ENCODE measurements around the gene UGGT2.
"Not testable (repeated sequence)": the region's sequence is repeated elsewhere in the genome, so short reads cannot be mapped to it uniquely, and the experiment has no call there.

- not testable (repeated sequence) for TF ChIP-seq CTCF (conservative IDR thresholded peaks at IDR 0.05; ENCODE audit: low read length); EZH2phosphoT487 (IDR thresholded peaks at IDR 0.05; ENCODE audit: borderline replicate concordance, low read depth, low read length)
Measured at GRCh38 chr13:96051946-96052345, 1.3 kb downstream of the UGGT2 start.

All from OCI-LY7 (cell line).